Measurements from ENCODE around the gene TGIF2.
A peak's percentile ranks its signal among the peaks of the same experiment; 100 is the strongest.
"Not testable (repeated sequence)": the region's sequence is repeated elsewhere in the genome, so short reads cannot be mapped to it uniquely, and the experiment has no call there.

TGIF2 gene

GRCh38 chr20:36547186-36548005 lies 26.0 kb upstream of the TGIF2 start:
- DNase-seq (ENCODE audit: low spot score), result no peak

GRCh38 chr20:36548006-36548315 lies 25.4 kb upstream of the TGIF2 start:
- no peak for DNase-seq (ENCODE audit: low spot score)

GRCh38 chr20:36548704-36549627 lies 24.4 kb upstream of the TGIF2 start:
- no peak for DNase-seq (ENCODE audit: low spot score)

- no peak for DNase-seq (ENCODE audit: low spot score)
These were observed 23.8 kb upstream of the TGIF2 start for GRCh38 chr20:36549628-36549941.

- no peak for DNase-seq (ENCODE audit: low spot score)
These were observed 23.2 kb upstream of the TGIF2 start for GRCh38 chr20:36549942-36550789.

- no peak for DNase-seq (ENCODE audit: low spot score)
These were observed 22.6 kb upstream of the TGIF2 start for GRCh38 chr20:36550790-36551299.

GRCh38 chr20:36555248-36555647 lies 18.1 kb upstream of the TGIF2 start:
- DNase-seq (ENCODE audit: low spot score), result no peak

- no peak for DNase-seq (ENCODE audit: low spot score)
These were observed 10.7 kb upstream of the TGIF2 start for GRCh38 chr20:36562724-36563123.

GRCh38 chr20:36563374-36563773 lies 10.0 kb upstream of the TGIF2 start:
- DNase-seq (ENCODE audit: low spot score), result no peak

- not testable (repeated sequence) for DNase-seq (ENCODE audit: low spot score)
These were observed 9.2 kb upstream of the TGIF2 start for GRCh38 chr20:36564078-36564725.

- DNase-seq (ENCODE audit: low spot score), result not testable (repeated sequence)
These were observed 8.7 kb upstream of the TGIF2 start for GRCh38 chr20:36564726-36565121.

- no peak for DNase-seq (ENCODE audit: low spot score)
These were observed 7.9 kb upstream of the TGIF2 start for GRCh38 chr20:36565520-36565919.

- peak; percentile 60 for DNase-seq (ENCODE audit: low spot score)
These were observed 3.5 kb upstream of the TGIF2 start for GRCh38 chr20:36569847-36570429.

GRCh38 chr20:36571564-36572504 lies 1.6 kb upstream of the TGIF2 start:
- DNase-seq (ENCODE audit: low spot score), result no peak

GRCh38 chr20:36572701-36573102 lies 695 bp upstream of the TGIF2 start:
- DNase-seq (ENCODE audit: low spot score), result peak; percentile 18

GRCh38 chr20:36573798-36574365 lies 485 bp downstream of the TGIF2 start:
- no peak for DNase-seq (ENCODE audit: low spot score)

GRCh38 chr20:36574366-36575135 lies 1.2 kb downstream of the TGIF2 start:
- DNase-seq (ENCODE audit: low spot score), result peak; percentile 75

GRCh38 chr20:36576081-36576445 lies 2.7 kb downstream of the TGIF2 start:
- no peak for DNase-seq (ENCODE audit: low spot score)

Data from SW480 (cell line).